LNCaP clone FGC (cell line): Measurements from ENCODE around the gene PLCB1.

Experiments used
- DNase-seq: peaks from one replicate; pipeline ENCODE4 v3.0.0-alpha.2; 2011; ENCODE audit warnings: low read depth
- H3K4me3 ChIP-seq: 2 replicates; pipeline ENCODE4 v1.5.1; 2011; ENCODE audit warnings: mild to moderate bottlenecking, low read depth, low read length, control low read depth
- TF ChIP-seq, protein P1 (sequence below): IDR thresholded peaks from 2 replicates; pipeline ENCODE4 v1.5.1; 2012; ENCODE audit warnings: mild to moderate bottlenecking; ENCODE audit not compliant: control insufficient read depth, insufficient read depth; ENCODE audit errors: extremely low read depth

PLCB1 gene

DNA sequence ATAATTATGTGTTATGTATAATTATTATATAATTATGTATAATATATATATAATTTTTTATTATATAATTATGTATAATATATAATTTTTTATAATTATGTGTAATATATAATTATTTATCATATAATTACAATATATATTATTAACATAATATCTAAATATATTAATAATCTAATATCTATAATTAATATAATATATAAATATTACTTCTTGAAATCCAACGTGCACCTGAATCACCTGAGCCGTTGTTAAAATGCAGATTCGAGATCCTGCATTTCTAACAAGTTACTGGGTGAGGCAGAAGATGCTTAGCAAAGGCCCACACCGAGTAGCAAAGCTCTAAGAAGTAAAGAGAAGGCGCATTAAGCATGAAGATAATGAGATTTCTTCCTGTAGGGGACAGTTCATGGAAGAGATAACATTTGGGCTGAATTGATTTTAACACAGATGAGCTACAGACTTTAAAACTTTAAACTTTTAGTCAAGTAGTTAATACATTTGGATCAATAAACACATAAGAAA lies 530.4 kb downstream of the PLCB1 start:
- H3K4me3 ChIP-seq, result no peak overlapping the region
- no peak for DNase-seq
- TF ChIP-seq, protein P1, sequence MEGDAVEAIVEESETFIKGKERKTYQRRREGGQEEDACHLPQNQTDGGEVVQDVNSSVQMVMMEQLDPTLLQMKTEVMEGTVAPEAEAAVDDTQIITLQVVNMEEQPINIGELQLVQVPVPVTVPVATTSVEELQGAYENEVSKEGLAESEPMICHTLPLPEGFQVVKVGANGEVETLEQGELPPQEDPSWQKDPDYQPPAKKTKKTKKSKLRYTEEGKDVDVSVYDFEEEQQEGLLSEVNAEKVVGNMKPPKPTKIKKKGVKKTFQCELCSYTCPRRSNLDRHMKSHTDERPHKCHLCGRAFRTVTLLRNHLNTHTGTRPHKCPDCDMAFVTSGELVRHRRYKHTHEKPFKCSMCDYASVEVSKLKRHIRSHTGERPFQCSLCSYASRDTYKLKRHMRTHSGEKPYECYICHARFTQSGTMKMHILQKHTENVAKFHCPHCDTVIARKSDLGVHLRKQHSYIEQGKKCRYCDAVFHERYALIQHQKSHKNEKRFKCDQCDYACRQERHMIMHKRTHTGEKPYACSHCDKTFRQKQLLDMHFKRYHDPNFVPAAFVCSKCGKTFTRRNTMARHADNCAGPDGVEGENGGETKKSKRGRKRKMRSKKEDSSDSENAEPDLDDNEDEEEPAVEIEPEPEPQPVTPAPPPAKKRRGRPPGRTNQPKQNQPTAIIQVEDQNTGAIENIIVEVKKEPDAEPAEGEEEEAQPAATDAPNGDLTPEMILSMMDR, result no peak

DNA sequence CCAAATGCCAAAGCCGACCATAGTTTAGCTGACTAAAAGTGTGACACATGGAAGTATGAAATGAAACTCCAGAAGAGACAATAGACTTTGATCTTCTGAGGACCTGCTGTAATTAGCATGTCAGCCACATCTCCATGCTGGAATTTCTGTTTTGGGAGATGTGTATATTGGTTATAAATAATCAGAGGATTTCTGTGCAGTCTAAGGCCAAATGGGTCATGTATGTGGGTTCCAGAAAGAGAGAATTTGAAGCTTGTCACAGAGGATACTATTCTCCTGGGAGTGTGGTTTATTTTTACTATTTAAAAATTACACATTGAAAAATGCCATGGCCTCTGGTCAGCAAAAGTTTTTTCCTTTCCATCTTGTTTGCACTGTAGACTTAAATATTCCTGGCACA lies 531.4 kb downstream of the PLCB1 start:
- H3K4me3 ChIP-seq, result no peak overlapping the region
- no peak for DNase-seq
- TF ChIP-seq, protein P1, result no peak

DNA sequence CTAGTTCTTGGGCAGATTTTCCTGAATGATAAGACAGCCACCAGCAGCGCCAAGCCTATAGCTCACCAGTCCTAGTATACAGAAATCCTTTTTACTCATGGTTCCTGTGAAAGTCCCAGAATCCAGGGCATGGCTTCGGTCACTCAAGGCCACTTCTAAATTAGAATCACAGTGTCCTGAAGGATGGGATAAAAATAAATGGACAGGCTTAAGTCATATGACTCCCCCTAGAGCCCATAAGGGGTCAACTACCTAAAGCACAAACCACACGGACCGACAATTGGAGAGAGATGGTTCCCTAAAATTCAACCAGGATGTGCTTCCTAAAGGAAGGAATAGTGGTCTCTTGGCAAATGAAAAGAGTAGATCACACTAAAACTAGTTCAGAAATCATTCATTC lies 532.7 kb downstream of the PLCB1 start:
- TF ChIP-seq, protein P1, result no peak
- no peak overlapping the region for H3K4me3 ChIP-seq
- no peak for DNase-seq

DNA sequence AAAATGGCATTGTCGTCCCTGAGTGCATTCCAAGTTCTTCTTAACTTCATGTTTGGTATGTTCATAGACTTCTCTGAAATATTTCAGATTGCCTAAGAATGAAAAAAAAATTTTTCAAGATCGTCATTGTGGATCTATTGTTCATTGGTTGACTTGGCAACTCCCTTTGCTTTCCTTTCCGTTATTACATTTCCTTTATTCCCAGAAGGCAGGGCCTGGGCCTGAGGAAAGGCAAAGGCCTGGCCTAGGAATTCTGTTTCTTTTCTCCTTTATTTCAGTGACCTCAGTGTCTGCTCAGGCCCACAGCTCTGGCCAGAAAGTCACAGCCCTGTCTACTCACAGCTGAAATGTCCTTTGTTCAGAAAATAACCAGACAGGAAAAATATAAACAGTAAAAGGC lies 535.2 kb downstream of the PLCB1 start:
- DNase-seq, result no peak
- no peak overlapping the region for H3K4me3 ChIP-seq
- TF ChIP-seq, protein P1, result no peak

DNA sequence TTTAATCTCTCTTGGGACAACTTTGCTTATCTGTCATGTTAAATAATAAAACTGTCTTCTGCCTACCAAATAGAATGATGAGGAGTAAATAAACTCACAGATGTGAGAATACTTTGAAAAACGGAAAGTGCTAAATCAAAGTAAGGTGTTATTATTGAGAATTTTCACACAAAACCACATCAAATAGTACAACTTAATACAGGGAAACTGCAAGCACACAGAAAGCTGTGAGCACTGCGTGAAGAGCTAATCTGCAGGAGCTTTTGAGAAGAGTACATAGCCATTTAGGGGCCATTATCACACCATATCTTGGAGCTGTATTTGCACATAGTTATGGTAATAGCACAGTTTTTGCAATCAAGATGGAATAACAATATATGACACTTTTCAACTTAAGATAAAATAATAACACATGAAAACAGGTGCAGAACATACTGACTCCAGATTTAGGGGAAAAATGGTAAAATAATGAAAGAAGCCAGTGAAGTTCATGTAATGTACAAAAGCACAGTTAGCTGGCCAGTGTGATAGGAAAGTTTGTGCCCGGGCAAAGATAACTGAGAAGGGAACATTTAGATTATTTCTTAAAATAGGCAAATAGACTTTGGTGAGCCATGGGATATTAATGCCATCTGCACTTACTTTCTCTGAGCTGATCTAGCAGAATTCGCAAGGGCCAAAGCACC lies 538.3 kb downstream of the PLCB1 start:
- no peak for DNase-seq
- TF ChIP-seq, protein P1, result no peak
- H3K4me3 ChIP-seq, result no peak overlapping the region

DNA sequence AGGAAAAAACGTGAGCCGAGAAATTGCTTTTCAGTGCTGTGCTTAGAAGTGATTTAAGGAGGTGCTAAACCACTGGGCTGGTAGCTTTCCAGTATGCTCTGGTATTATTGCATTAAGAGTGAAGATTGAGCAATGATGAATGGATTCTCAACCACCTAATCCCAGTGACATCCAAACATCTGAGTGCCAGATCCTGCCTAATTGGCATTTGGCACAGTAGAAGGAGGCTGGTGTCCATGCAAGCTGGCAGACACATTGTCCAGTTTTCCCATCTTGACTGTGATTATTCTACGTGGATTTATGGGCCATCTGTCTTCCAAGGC lies 538.8 kb downstream of the PLCB1 start:
- no peak overlapping the region for H3K4me3 ChIP-seq
- TF ChIP-seq, protein P1, result no peak
- no peak for DNase-seq

DNA sequence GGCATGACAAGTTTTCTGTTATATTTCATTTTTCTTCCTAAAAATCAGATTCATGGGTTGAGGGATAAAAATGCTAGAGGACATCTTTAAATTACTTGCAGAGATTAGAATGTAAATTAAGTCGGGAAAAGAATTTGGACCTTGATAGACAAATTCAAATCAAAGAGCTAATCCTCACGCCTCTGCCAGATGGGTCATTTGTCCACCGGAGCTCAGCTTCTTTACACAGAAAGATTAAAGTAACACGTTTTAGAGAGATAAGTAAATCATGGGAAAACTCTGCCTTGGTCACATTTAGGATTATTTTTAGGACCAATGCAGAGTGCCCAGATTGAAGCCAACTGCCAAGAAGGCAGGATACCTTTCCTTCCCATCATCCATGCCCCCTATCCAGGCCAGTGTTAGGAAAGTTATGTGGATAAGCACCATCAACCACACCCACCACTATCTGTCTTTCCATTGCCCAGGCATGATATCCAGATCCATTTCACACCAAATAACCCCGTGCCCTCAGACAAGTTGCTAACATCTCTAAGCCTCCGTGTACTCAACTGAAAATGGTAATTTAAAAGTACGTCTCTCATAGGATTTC lies 539.4 kb downstream of the PLCB1 start:
- TF ChIP-seq, protein P1, result no peak
- H3K4me3 ChIP-seq, result no peak overlapping the region
- no peak for DNase-seq
